ENCODE data around the gene TMEM229A. TPM values are rescaled to one million over a fixed set of nuclear protein-coding genes. Genes with fewer than 3 reads are reported as not detected.
"Not testable (repeated sequence)": the region's sequence is repeated elsewhere in the genome, so short reads cannot be mapped to it uniquely, and the experiment has no call there.

The TMEM229A gene
- 10 to 100 TPM in 3 of 4 donors, not detected in 1; 10.6 to 23.1 (median 11.4) TPM for total RNA-seq

- Histone ChIP-seq H3K9me3 (peaks cover 0 to 6% (median 0%) of the 10 kb centered on the region in 4 donors), H3K36me3 (no peaks in the 10 kb centered on the region), H3K27ac (peak within 1 kb of the TSS in 2 of 4 donors; percentile 70 to 82), H3K27me3 (no peaks in the 10 kb centered on the region), H3K4me1 (peaks cover 0 to 27% (median 3%) of the 10 kb centered on the region in 4 donors), H3K4me3 (peak within 1 kb of the TSS; percentile 26 to 75 (median 52))
- TF ChIP-seq CTCF (IDR thresholded peaks at IDR 0.05) (peak in 1 of 6 experiments; percentile 30), POLR2A (IDR thresholded peaks at IDR 0.05) (peak in 1 of 2 donors; percentile 17)
- DNase-seq = peak in 2 of 3 donors; percentile 58 to 70
Measured at GRCh38 chr7:124032369-124033094, at the start of gene TMEM229A. Gene TMEM229A (minus strand): TSS chr7:124033067. CDS start chr7:124033003, 64 bp downstream.

GRCh38 chr7:124082234-124082633, 49.4 kb upstream of the TMEM229A start:
- not testable (repeated sequence) for DNase-seq, H3K4me3 ChIP-seq, H3K36me3 ChIP-seq, H3K9me3 ChIP-seq, H3K4me1 ChIP-seq, H3K27me3 ChIP-seq, H3K27ac ChIP-seq

- H3K4me1 ChIP-seq = peaks cover 0 to 9% (median 0%) of the 10 kb centered on the region in 4 donors
- DNase-seq = no peak
- no peak overlapping the region for H3K27ac ChIP-seq
- H3K27me3 ChIP-seq = no peaks in the 10 kb centered on the region
- no peaks in the 10 kb centered on the region for H3K36me3 ChIP-seq
- H3K9me3 ChIP-seq = no peaks in the 10 kb centered on the region
- TF ChIP-seq CTCF (IDR thresholded peaks at IDR 0.05) (peak in 1 of 6 experiments; percentile 2), POLR2A (IDR thresholded peaks at IDR 0.05) (no peak)
- no peak overlapping the region for H3K4me3 ChIP-seq
Measured at GRCh38 chr7:124077546-124077945, 44.7 kb upstream of the TMEM229A start.

- TF ChIP-seq CTCF (IDR thresholded peaks at IDR 0.05) (no peak), POLR2A (IDR thresholded peaks at IDR 0.05) (no peak)
- Histone ChIP-seq H3K4me3 (no peak overlapping the region), H3K27ac (no peak overlapping the region), H3K36me3 (no peaks in the 10 kb centered on the region), H3K27me3 (no peaks in the 10 kb centered on the region), H3K9me3 (no peaks in the 10 kb centered on the region), H3K4me1 (peaks cover 0 to 9% (median 0%) of the 10 kb centered on the region in 4 donors)
- no peak for DNase-seq
Measured at GRCh38 chr7:124076841-124077240, 44.0 kb upstream of the TMEM229A start.

GRCh38 chr7:124074007-124074406, 41.1 kb upstream of the TMEM229A start:
- TF ChIP-seq CTCF (IDR thresholded peaks at IDR 0.05) (no peak), POLR2A (IDR thresholded peaks at IDR 0.05) (no peak)
- H3K27me3 ChIP-seq = no peaks in the 10 kb centered on the region
- H3K4me3 ChIP-seq = no peak overlapping the region
- no peaks in the 10 kb centered on the region for H3K36me3 ChIP-seq
- H3K27ac ChIP-seq = peak overlapping the region in 1 of 4 donors; percentile 54
- peaks cover 0 to 9% (median 0%) of the 10 kb centered on the region in 4 donors for H3K4me1 ChIP-seq
- DNase-seq = peak in 1 of 3 donors; percentile 49
- no peaks in the 10 kb centered on the region for H3K9me3 ChIP-seq

GRCh38 chr7:124073310-124073645, 40.4 kb upstream of the TMEM229A start:
- Histone ChIP-seq H3K4me3 (no peak overlapping the region), H3K27me3 (no peaks in the 10 kb centered on the region), H3K36me3 (no peaks in the 10 kb centered on the region), H3K4me1 (peaks cover 0 to 9% (median 0%) of the 10 kb centered on the region in 4 donors), H3K9me3 (no peaks in the 10 kb centered on the region), H3K27ac (peak overlapping the region in 1 of 4 donors; percentile 54)
- DNase-seq = no peak
- no peak for TF ChIP-seq CTCF (IDR thresholded peaks at IDR 0.05)
- no peak for TF ChIP-seq POLR2A (IDR thresholded peaks at IDR 0.05)
